Activated CD4-positive, alpha-beta memory T cell treated with anti-CD3 and anti-CD28 coated beads for 36 hours (primary cell): ENCODE results near the gene RPL3. TPM values are rescaled to one million over a fixed set of nuclear protein-coding genes. Genes with fewer than 3 reads are reported as not detected.

Experiments
- CTCF ChIA-PET: fragments of 350-600 bp; sonication (Branson Sonifier 250); formaldehyde crosslinking; loops from one replicate; lab custom pipeline; 2021; ENCODE audit warnings: antibody characterized with exemption, inconsistent platforms; lab: Charles Lee
- POLR2A ChIA-PET: fragments of 350-600 bp; sonication (Branson Sonifier 250); formaldehyde crosslinking; loops from one replicate; lab custom pipeline; 2021; ENCODE audit warnings: antibody characterized with exemption; lab: Charles Lee
- DNase-seq: peaks from one replicate; pipeline ENCODE4 v3.0.0-alpha.2; 2020
- H3K27ac Mint-ChIP-seq: one replicate; pipeline ENCODE4 v1.8.0; 2021; ENCODE audit warnings: mixed read lengths
- H3K27me3 Mint-ChIP-seq: one replicate; pipeline ENCODE4 v1.8.0; 2021; ENCODE audit warnings: mixed read lengths
- H3K36me3 Mint-ChIP-seq: one replicate; pipeline ENCODE4 v1.8.0; 2021; ENCODE audit warnings: mixed read lengths
- H3K4me1 Mint-ChIP-seq: one replicate; pipeline ENCODE4 v1.8.0; 2021; ENCODE audit warnings: low read depth, mixed read lengths
- H3K4me3 Mint-ChIP-seq: one replicate; pipeline ENCODE4 v1.8.0; 2021; ENCODE audit warnings: mild to moderate bottlenecking, mixed read lengths
- H3K9me3 Mint-ChIP-seq: one replicate; pipeline ENCODE4 v1.8.0; 2021; ENCODE audit warnings: mixed read lengths
- intact Hi-C: fragments of 100-400 bp; cut with micrococcal nuclease; formaldehyde crosslinking; loops from one replicate; pipeline ENCODE4 v1.15.1; 2023
- total RNA-seq, 2 experiments: library from RNA; stranded (reverse); gene quantifications; one replicate each; pipeline ENCODE4 v1.2.3, GENCODE V29; 2021

Gene RPL3
- total RNA-seq, 2 experiments from 2014 or later = 2,986 to 3,013 TPM

GRCh38 chr22:39313258-39314001, 6.0 kb downstream of the RPL3 start:
- Mint-ChIP-seq H3K9me3 (no peaks in the 10 kb centered on the region), H3K4me1 (peaks cover 46% of the 10 kb centered on the region), H3K36me3 (peaks cover 66% of the 10 kb centered on the region), H3K27ac (peak overlapping the region; percentile 28), H3K27me3 (no peaks in the 10 kb centered on the region), H3K4me3 (no peak overlapping the region)
- intact Hi-C loops = loop anchor here (10.0 kb wide), 2 partner anchors 559 to 591 kb away; partner anchors contain the start of genes GRAP2 and SUN2
- DNase-seq = no peak
- ChIA-PET POLR2A (no interaction called here), CTCF (interaction anchor here (0.9 to 7.0 kb wide), 4 partner anchors 20 to 145 kb away, joined by 3 to 113 read pairs (median 42); no protein-coding TSS in a partner anchor)

- no peaks in the 10 kb centered on the region for H3K9me3 Mint-ChIP-seq
- peaks cover 37% of the 10 kb centered on the region for H3K4me1 Mint-ChIP-seq
- intact Hi-C loops = loop anchor here (10.0 kb wide), 2 partner anchors 558 to 592 kb away; partner anchors contain the start of genes GRAP2 and SUN2
- ChIA-PET POLR2A (interaction anchor here (0.6 to 2.0 kb wide), 5 partner anchors 72 to 406 kb away, joined by 3 to 8 read pairs (median 3); no protein-coding TSS in a partner anchor), CTCF (interaction anchor here (0.6 to 4.5 kb wide), 5 partner anchors 58 to 442 kb away, joined by 3 to 113 read pairs (median 15); no protein-coding TSS in a partner anchor)
- H3K27ac Mint-ChIP-seq = peak overlapping the region; percentile 18
- H3K36me3 Mint-ChIP-seq = peaks cover 56% of the 10 kb centered on the region
- H3K4me3 Mint-ChIP-seq = no peak overlapping the region
- DNase-seq = no peak
- H3K27me3 Mint-ChIP-seq = no peaks in the 10 kb centered on the region
Measured at GRCh38 chr22:39312410-39312809, 7.0 kb downstream of the RPL3 start.

DNA sequence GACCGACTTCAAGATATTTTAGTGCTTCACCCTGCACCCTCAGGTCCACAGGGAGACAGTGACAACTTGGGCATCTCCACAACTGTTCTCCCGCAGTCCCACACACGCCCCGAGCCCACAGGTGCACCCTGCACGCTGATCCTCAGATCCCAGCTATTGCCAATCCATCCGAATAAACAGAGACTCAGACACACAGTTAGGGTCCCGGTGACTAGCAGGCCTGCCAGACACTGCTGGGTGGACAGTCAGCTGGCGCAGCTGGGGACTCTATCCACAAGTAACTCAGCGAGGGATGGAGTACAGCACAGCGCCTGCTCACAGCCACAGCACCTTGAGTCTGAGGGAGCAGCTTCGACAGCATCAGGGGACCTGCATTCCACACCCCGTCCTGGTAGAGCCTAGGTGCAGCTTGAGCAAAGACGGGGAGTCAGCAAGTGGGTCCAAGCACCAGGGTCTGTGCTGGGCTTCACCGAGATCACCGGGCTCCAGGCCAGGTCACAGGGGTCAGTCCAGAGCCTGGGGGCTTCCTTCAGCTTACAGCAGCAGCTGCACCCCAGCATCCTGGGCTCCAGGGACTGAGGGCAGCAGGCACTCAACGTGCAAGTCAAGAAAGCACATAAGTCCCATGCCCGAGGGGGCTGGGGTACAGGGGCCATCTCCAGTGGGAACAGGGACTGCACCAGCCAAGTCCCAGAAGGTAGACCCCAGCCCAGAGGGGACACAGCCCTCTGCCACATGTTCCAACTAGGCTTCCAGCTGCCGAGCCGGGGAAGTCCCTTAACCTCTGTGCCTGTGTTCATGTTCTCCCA, 7.6 kb downstream of the RPL3 start:
- no peak for DNase-seq
- POLR2A ChIA-PET = interaction anchor here (0.6 to 3.4 kb wide), 13 partner anchors 7 to 405 kb away, joined by 3 to 32 read pairs (median 4); partner anchors contain the start of gene RPL3
- peaks cover 31% of the 10 kb centered on the region for H3K4me1 Mint-ChIP-seq
- no peaks in the 10 kb centered on the region for H3K27me3 Mint-ChIP-seq
- H3K27ac Mint-ChIP-seq = peak overlapping the region; percentile 52
- CTCF ChIA-PET = interaction anchor here (0.5 to 4.5 kb wide), 23 partner anchors 15 to 555 kb away, joined by 3 to 113 read pairs (median 3); partner anchors contain the start of gene CBX7
- H3K36me3 Mint-ChIP-seq = peaks cover 49% of the 10 kb centered on the region
- H3K9me3 Mint-ChIP-seq = no peaks in the 10 kb centered on the region
- no peak overlapping the region for H3K4me3 Mint-ChIP-seq
- intact Hi-C loops = loop anchor here (1.0 to 10.0 kb wide), 3 partner anchors 141 to 593 kb away; partner anchors contain the start of genes GRAP2 and SUN2

- H3K4me3 Mint-ChIP-seq = no peak overlapping the region
- no peaks in the 10 kb centered on the region for H3K9me3 Mint-ChIP-seq
- H3K27ac Mint-ChIP-seq = no peak overlapping the region
- no peak for DNase-seq
- ChIA-PET POLR2A (interaction anchor here (0.8 to 3.4 kb wide), 8 partner anchors 9 to 220 kb away, joined by 3 to 32 read pairs (median 4); partner anchors contain the start of gene RPL3), CTCF (interaction anchor here (0.6 to 4.5 kb wide), 16 partner anchors 9 to 553 kb away, joined by 3 to 113 read pairs (median 6); no protein-coding TSS in a partner anchor)
- peaks cover 32% of the 10 kb centered on the region for H3K36me3 Mint-ChIP-seq
- peaks cover 16% of the 10 kb centered on the region for H3K4me1 Mint-ChIP-seq
- intact Hi-C loops = loop anchor here (10.0 kb wide), 2 partner anchors 555 to 595 kb away; partner anchors contain the start of genes GRAP2 and SUN2
- H3K27me3 Mint-ChIP-seq = no peaks in the 10 kb centered on the region
Measured at GRCh38 chr22:39309881-39310714, 9.3 kb downstream of the RPL3 start.

DNA sequence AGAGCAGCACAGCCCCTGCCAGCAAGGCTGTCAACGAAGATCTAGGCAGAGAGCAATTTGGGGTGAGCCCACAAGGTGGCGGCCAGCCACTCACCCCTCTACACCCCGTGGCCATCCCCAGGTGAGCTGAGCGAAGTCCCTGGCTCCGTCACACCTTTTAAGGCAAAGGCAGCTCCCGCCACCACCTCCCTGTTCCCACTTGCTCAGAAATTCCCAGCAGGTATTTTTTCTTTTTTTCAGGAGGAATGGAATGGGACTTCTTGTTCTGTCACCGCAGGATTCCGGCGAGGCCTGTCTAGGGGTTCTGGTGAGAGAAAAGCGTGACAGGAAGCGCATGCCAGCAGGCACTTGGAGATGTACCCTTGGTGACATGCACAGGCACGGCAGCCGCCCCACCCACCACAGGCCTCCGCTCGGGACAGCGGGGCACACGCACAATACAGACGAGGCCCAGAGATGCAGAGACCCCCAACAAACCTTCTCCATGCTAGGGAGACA, 10.0 kb downstream of the RPL3 start:
- intact Hi-C loops = no loop called here
- Mint-ChIP-seq H3K4me1 (peaks cover 13% of the 10 kb centered on the region), H3K9me3 (no peaks in the 10 kb centered on the region), H3K36me3 (peaks cover 26% of the 10 kb centered on the region), H3K27me3 (no peaks in the 10 kb centered on the region), H3K27ac (no peak overlapping the region), H3K4me3 (no peak overlapping the region)
- DNase-seq = no peak
- ChIA-PET CTCF (interaction anchor here (0.8 to 4.5 kb wide), 8 partner anchors 94 to 440 kb away, joined by 3 to 113 read pairs (median 8); no protein-coding TSS in a partner anchor), POLR2A (interaction anchor here (3.4 kb wide), 1 partner anchor 10 kb away, joined by 32 read pairs; the partner anchor contains the start of gene RPL3)

- H3K27ac Mint-ChIP-seq = no peak overlapping the region
- CTCF ChIA-PET = interaction anchor here (0.8 to 4.5 kb wide), 4 partner anchors 94 to 439 kb away, joined by 3 to 113 read pairs (median 17); no protein-coding TSS in a partner anchor
- intact Hi-C loops = no loop called here
Measured at GRCh38 chr22:39308614-39309363, 10.6 kb downstream of the RPL3 start.

GRCh38 chr22:39306456-39307361, 12.7 kb downstream of the RPL3 start:
- no peak overlapping the region for H3K4me3 Mint-ChIP-seq
- DNase-seq = peak; percentile 75
- H3K36me3 Mint-ChIP-seq = peaks cover 6% of the 10 kb centered on the region
- H3K27ac Mint-ChIP-seq = no peak overlapping the region
- no peaks in the 10 kb centered on the region for H3K9me3 Mint-ChIP-seq
- intact Hi-C loops = loop anchor here (1.0 kb wide), 1 partner anchor 135 kb away; no protein-coding TSS in a partner anchor
- no peaks in the 10 kb centered on the region for H3K27me3 Mint-ChIP-seq
- POLR2A ChIA-PET = interaction anchor here (1.3 to 1.4 kb wide), 2 partner anchors 10 to 136 kb away, joined by 3 to 6 read pairs; no protein-coding TSS in a partner anchor
- peaks cover 3% of the 10 kb centered on the region for H3K4me1 Mint-ChIP-seq
- CTCF ChIA-PET = interaction anchor here (0.6 to 3.2 kb wide), 26 partner anchors 8 to 437 kb away, joined by 3 to 98 read pairs (median 4); no protein-coding TSS in a partner anchor

More at GRCh38 chr22:39308614-39309363, 10.6 kb downstream of the RPL3 start:
- H3K4me3 Mint-ChIP-seq = no peak overlapping the region
- H3K9me3 Mint-ChIP-seq = no peaks in the 10 kb centered on the region
- H3K4me1 Mint-ChIP-seq = peaks cover 11% of the 10 kb centered on the region
- no peaks in the 10 kb centered on the region for H3K27me3 Mint-ChIP-seq
- peaks cover 21% of the 10 kb centered on the region for H3K36me3 Mint-ChIP-seq
- POLR2A ChIA-PET = interaction anchor here (3.4 kb wide), 1 partner anchor 10 kb away, joined by 32 read pairs; the partner anchor contains the start of gene RPL3
- no peak for DNase-seq

DNA sequence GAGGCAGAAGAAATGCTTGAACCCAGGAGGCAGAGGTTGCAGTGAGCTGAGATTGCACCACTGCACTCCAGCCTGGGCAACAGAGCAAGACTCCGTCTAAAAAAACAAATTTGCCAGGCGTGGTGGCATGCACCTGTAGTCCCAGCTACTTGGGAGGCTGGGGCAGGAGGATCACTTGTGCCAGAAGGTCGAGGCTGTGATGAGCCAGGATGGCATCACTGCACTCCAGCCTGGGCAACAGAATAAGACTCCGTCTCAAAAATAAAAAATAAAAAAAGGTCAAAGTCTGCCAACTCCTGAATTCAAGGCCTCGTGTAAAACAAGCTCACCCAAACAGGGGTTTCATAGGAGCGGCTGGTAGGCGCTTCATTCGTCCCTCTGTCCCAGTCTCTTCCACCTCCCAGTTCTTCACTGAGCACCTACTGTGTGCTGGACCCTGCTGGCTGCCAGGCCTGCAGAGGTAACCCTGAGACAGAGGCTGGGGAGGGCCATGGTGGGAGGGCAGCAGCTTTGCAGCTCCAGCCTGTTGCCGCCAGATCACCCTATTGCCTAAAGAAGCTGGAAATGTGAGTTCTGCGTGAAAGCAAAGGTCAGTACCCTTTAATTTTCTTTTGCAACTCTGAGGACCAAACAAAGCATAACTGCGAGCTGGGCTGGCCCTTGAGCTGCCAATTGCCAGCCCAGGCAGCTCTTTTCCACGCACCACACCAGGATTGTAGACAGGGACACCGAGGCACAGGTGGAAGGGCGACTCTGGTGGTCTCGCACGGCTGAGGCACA, 15.3 kb downstream of the RPL3 start:
- peaks cover 6% of the 10 kb centered on the region for H3K4me1 Mint-ChIP-seq
- H3K27me3 Mint-ChIP-seq = peaks cover 18% of the 10 kb centered on the region
- CTCF ChIA-PET = interaction anchor here (0.5 to 2.3 kb wide), 5 partner anchors 12 to 412 kb away, joined by 3 to 22 read pairs (median 4); no protein-coding TSS in a partner anchor
- DNase-seq = no peak
- no peak overlapping the region for H3K4me3 Mint-ChIP-seq
- POLR2A ChIA-PET = no interaction called here
- intact Hi-C loops = no loop called here
- H3K36me3 Mint-ChIP-seq = no peaks in the 10 kb centered on the region
- no peaks in the 10 kb centered on the region for H3K9me3 Mint-ChIP-seq
- no peak overlapping the region for H3K27ac Mint-ChIP-seq

DNA sequence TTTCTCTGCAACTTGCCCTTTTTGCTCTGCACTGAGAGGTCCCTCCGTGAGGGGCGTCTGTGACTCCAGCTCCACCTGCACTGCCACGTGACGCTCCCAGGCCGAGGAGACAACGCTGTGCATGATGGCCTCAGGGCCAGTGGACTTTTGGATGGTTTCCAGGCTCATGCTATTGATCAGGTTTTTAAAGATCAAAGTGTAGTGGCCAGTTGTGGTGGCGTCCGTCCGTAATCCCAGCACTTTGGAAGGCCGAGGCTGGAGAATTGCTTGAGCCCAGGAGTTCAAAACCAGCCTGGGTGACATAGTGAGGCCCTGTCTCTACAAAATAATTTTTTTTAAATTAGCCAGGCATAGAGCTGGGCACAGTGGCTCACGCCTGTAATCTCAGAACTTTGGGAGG, 16.1 kb downstream of the RPL3 start:
- CTCF ChIA-PET = interaction anchor here (0.5 to 2.3 kb wide), 4 partner anchors 12 to 411 kb away, joined by 3 to 22 read pairs (median 7); no protein-coding TSS in a partner anchor
- no peak overlapping the region for H3K27ac Mint-ChIP-seq
- peaks cover 6% of the 10 kb centered on the region for H3K4me1 Mint-ChIP-seq
- intact Hi-C loops = no loop called here
- peaks cover 18% of the 10 kb centered on the region for H3K27me3 Mint-ChIP-seq
- no peak for DNase-seq
- H3K36me3 Mint-ChIP-seq = no peaks in the 10 kb centered on the region
- no peak overlapping the region for H3K4me3 Mint-ChIP-seq
- POLR2A ChIA-PET = no interaction called here
- no peaks in the 10 kb centered on the region for H3K9me3 Mint-ChIP-seq
